Measurements from ENCODE around the gene FBXO31.

GRCh38 chr16:87411375-87412271 is 28.0 kb upstream of the FBXO31 start:
- no peak for TF ChIP-seq EZH2 (IDR thresholded peaks at IDR 0.05; ENCODE audit: insufficient read depth, poor library complexity, severe bottlenecking)
- no peak for TF ChIP-seq EZH2phosphoT487 (IDR thresholded peaks at IDR 0.05; ENCODE audit: insufficient read depth, low read depth)
